ENCODE results near the gene FBXO42.

- TF ChIP-seq POLR2AphosphoS5 (IDR thresholded peaks at IDR 0.05) (no peak), CTCF (IDR thresholded peaks at IDR 0.05) (no peak), POLR2A (IDR thresholded peaks at IDR 0.05; ENCODE audit: low read depth) (no peak), EP300 (IDR thresholded peaks at IDR 0.05) (no peak)
Measured at GRCh38 chr1:16199157-16199501, 153.2 kb downstream of the FBXO42 start.

Measured in esophagus muscularis mucosa (tissue), 4 donors.